HepG2 (cell line): ENCODE data around the gene RTBDN. TPM values are rescaled to one million over a fixed set of nuclear protein-coding genes. Genes with fewer than 3 reads are reported as not detected.

Experiments
- AHR ChIP-seq: IDR thresholded peaks from 2 replicates; pipeline ENCODE4 v1.6.1; 2018; ENCODE audit warnings: missing genetic modification reagents, missing compliant biosample characterization
- CEBPB ChIP-seq: IDR thresholded peaks from 2 replicates; pipeline ENCODE4 v1.6.1; 2011; ENCODE audit warnings: low read depth, low read length, improper control_type of control experiment, borderline replicate concordance
- CHD2 ChIP-seq: IDR thresholded peaks from 2 replicates; pipeline ENCODE4 v1.6.1; 2011; ENCODE audit warnings: low read depth, low read length, improper control_type of control experiment
- KLF16 ChIP-seq, 2 experiments: sonication (generic) in 1 of 2; formaldehyde crosslinking in 1 of 2; IDR thresholded peaks; 2 replicates each; pipeline versions ENCODE4 v1.6.1 to v1.8.0; 2016 to 2023; ENCODE audit warnings: missing genetic modification reagents in 2 of 2, missing compliant biosample characterization in 1 of 2
- MEF2D ChIP-seq: sonication (generic); formaldehyde crosslinking; IDR thresholded peaks from 2 replicates; pipeline ENCODE4 v1.5.1; 2020; ENCODE audit warnings: mild to moderate bottlenecking, missing genetic modification reagents
- NFE2 ChIP-seq: sonication (generic); formaldehyde crosslinking; IDR thresholded peaks from 2 replicates; pipeline ENCODE4 v1.4.0; 2020; ENCODE audit warnings: missing genetic modification reagents
- POLR2AphosphoS5 ChIP-seq: IDR thresholded peaks from 2 replicates; pipeline ENCODE4 v1.6.1; 2012; ENCODE audit warnings: low read depth, low read length
- POLR2G ChIP-seq: fragments of 200-400 bp; formaldehyde crosslinking; IDR thresholded peaks from 2 replicates; pipeline ENCODE4 v1.6.1; 2018; ENCODE audit warnings: mild to moderate bottlenecking, low read depth, low read length, moderate library complexity
- PPARG ChIP-seq: conservative IDR thresholded peaks from 2 replicates; pipeline ENCODE4 v1.6.1; 2016; ENCODE audit warnings: missing biosample characterization, missing genetic modification reagents
- RBAK ChIP-seq: sonication (generic); formaldehyde crosslinking; IDR thresholded peaks from 2 replicates; pipeline ENCODE4 v1.5.1; 2020; ENCODE audit warnings: mild to moderate bottlenecking, missing genetic modification reagents
- RFX5 ChIP-seq: IDR thresholded peaks from 2 replicates; pipeline ENCODE4 v1.6.1; 2011; ENCODE audit warnings: low read depth, low read length, improper control_type of control experiment
- SIX1 ChIP-seq: sonication (generic); formaldehyde crosslinking; IDR thresholded peaks from 2 replicates; pipeline ENCODE4 v1.4.0; 2020; ENCODE audit warnings: missing genetic modification reagents, borderline replicate concordance
- TMF1 ChIP-seq: sonication (generic); formaldehyde crosslinking; IDR thresholded peaks from 2 replicates; pipeline ENCODE4 v1.8.1; 2022; ENCODE audit warnings: low read depth, missing genetic modification reagents
- YEATS2 ChIP-seq: sonication (generic); formaldehyde crosslinking; IDR thresholded peaks from 2 replicates; pipeline ENCODE4 v1.4.0; 2020; ENCODE audit warnings: missing genetic modification reagents, borderline replicate concordance
- ZFX ChIP-seq: sonication (generic); formaldehyde crosslinking; IDR thresholded peaks from 2 replicates; pipeline ENCODE4 v1.4.0; 2020; ENCODE audit warnings: mild to moderate bottlenecking, low read depth, missing genetic modification reagents, moderate library complexity
- ZIK1 ChIP-seq: sonication (generic); formaldehyde crosslinking; IDR thresholded peaks from 2 replicates; pipeline ENCODE4 v1.5.0; 2020; ENCODE audit warnings: mild to moderate bottlenecking, low read depth, missing genetic modification reagents, borderline replicate concordance
- ZNF17 ChIP-seq: sonication (generic); formaldehyde crosslinking; IDR thresholded peaks from 2 replicates; pipeline ENCODE4 v1.5.0; 2020; ENCODE audit warnings: mild to moderate bottlenecking, missing genetic modification reagents
- ZNF350 ChIP-seq: sonication (generic); formaldehyde crosslinking; IDR thresholded peaks from 2 replicates; pipeline ENCODE4 v1.4.0; 2020; ENCODE audit warnings: mild to moderate bottlenecking, low read depth, missing genetic modification reagents, borderline replicate concordance
- ZNF484 ChIP-seq: sonication (generic); formaldehyde crosslinking; IDR thresholded peaks from 2 replicates; pipeline ENCODE4 v1.5.1; 2020; ENCODE audit warnings: mild to moderate bottlenecking, low read depth, missing genetic modification reagents, borderline replicate concordance
- ZNF777 ChIP-seq: sonication (generic); formaldehyde crosslinking; IDR thresholded peaks from 2 replicates; pipeline ENCODE4 v1.4.0; 2020; ENCODE audit warnings: missing genetic modification reagents
- ZNF879 ChIP-seq: sonication (generic); formaldehyde crosslinking; IDR thresholded peaks from 2 replicates; pipeline ENCODE4 v1.8.1; 2023; ENCODE audit warnings: missing genetic modification reagents
- polyA plus RNA-seq, 8 experiments: library from polyadenylated mRNA; depleted of rRNA in 3 of 8; stranded (reverse) in 7 of 8; unstranded in 1 of 8; fragments of >200 nt; fragmentation: Illumina TruSeq in 4 of 8; extraction: Trizol in 4 of 8; gene quantifications; 2 replicates each; pipeline versions ENCODE4 v1.2.1 to v1.2.3, GENCODE V29; 2011 to 2016; ENCODE audit warnings: low read depth in 4 of 8, missing spikeins in 1 of 8, mixed read lengths in 1 of 8; ENCODE audit not compliant: insufficient read depth in 1 of 8
- total RNA-seq, 5 experiments: library from RNA; depleted of rRNA; stranded (reverse); fragments of >200 nt; fragmentation: Illumina TruSeq; extraction: Trizol; gene quantifications; 2 replicates each; pipeline ENCODE4 v1.2.3, GENCODE V29; 2016; ENCODE audit warnings: low read depth in 1 of 5
- TF ChIP-seq, protein P1 (sequence below), 2 experiments: IDR thresholded peaks; 2 replicates each; pipeline ENCODE4 v1.6.1; 2011 to 2012; ENCODE audit warnings: low read length in 2 of 2, borderline replicate concordance in 1 of 2, low read depth in 1 of 2, mild to moderate bottlenecking in 1 of 2, moderate library complexity in 1 of 2
- TF ChIP-seq, protein P2 (sequence below): IDR thresholded peaks from 2 replicates; pipeline ENCODE4 v1.6.1; 2012; ENCODE audit warnings: low read depth, low read length, improper control_type of control experiment
- TF ChIP-seq, protein P3 (sequence below): sonication (generic); formaldehyde crosslinking; conservative IDR thresholded peaks from 2 replicates; pipeline ENCODE4 v1.4.0; 2020; ENCODE audit warnings: missing genetic modification reagents

The RTBDN gene
- total and polyA plus RNA-seq, 2 of the 13 experiments (the other 11 are each of a cell fraction or from before 2014, with no cell fraction given), result 0.27 to 0.48 TPM

DNA sequence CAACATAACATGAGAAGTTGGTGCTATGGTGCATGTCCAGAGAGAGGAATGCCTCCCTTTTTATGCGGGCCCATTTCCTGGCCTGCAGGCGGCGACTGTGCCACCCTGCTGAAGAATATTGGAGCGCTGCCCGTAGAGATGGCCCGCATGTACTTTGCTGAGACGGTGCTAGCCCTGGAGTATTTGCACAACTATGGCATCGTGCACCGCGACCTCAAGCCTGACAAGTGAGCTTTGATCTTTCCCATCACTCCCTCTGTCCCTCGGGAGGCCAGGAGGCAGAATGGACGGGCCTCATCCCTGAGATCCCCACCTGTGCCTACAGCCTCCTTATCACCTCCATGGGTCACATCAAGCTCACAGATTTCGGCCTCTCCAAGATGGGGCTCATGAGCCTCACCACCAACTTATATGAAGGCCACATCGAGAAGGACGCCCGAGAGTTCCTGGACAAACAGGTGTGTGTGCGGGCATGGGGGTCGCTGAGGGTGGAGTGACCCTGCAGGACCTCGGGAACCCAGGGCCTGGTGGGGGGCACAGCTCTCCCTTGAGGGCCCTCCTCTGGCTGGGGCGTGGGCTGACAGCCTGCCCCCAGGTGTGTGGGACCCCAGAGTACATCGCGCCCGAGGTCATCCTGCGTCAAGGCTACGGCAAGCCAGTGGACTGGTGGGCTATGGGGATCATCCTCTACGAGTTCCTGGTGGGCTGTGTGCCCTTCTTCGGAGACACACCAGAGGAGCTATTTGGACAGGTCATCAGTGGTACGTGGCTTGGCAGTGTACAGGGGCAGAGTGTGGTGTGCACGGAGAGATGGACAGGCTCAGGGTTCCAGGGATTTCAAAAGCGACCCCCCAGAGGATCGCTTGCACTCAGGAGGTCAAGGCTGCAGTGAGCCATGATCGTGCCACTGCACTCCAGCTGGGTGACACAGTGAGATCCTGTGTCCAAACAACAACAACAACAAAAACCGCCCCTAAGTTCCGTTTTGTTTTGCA, 30.6 kb upstream of the RTBDN start (continued):
- TF ChIP-seq, protein P1, sequence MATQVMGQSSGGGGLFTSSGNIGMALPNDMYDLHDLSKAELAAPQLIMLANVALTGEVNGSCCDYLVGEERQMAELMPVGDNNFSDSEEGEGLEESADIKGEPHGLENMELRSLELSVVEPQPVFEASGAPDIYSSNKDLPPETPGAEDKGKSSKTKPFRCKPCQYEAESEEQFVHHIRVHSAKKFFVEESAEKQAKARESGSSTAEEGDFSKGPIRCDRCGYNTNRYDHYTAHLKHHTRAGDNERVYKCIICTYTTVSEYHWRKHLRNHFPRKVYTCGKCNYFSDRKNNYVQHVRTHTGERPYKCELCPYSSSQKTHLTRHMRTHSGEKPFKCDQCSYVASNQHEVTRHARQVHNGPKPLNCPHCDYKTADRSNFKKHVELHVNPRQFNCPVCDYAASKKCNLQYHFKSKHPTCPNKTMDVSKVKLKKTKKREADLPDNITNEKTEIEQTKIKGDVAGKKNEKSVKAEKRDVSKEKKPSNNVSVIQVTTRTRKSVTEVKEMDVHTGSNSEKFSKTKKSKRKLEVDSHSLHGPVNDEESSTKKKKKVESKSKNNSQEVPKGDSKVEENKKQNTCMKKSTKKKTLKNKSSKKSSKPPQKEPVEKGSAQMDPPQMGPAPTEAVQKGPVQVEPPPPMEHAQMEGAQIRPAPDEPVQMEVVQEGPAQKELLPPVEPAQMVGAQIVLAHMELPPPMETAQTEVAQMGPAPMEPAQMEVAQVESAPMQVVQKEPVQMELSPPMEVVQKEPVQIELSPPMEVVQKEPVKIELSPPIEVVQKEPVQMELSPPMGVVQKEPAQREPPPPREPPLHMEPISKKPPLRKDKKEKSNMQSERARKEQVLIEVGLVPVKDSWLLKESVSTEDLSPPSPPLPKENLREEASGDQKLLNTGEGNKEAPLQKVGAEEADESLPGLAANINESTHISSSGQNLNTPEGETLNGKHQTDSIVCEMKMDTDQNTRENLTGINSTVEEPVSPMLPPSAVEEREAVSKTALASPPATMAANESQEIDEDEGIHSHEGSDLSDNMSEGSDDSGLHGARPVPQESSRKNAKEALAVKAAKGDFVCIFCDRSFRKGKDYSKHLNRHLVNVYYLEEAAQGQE (IDR thresholded peaks at IDR 0.05; ENCODE audit: borderline replicate concordance in 1 of 2, low read depth in 1 of 2, low read length in 2 of 2), result no peak
- TF ChIP-seq AHR (CRISPR knock-in tag) (no peak), MEF2D (CRISPR knock-in tag) (no peak), ZFX (CRISPR knock-in tag) (peak; percentile 59; the same call in 1 of the 2 replicates), ZNF777 (peak; percentile 81), ZNF350 (CRISPR knock-in tag) (peak; percentile 48; the same call in 1 of the 2 replicates), TMF1 (no peak), CEBPB (peak; percentile 63), ZNF484 (CRISPR knock-in tag) (no peak), ZNF879 (CRISPR knock-in tag) (no peak), POLR2AphosphoS5 (no peak), YEATS2 (no peak), KLF16 (CRISPR knock-in tag; IDR thresholded peaks at IDR 0.05) (peak in 1 of 2 experiments; percentile 38; a peak in 1 of 4 replicates), ZNF17 (CRISPR knock-in tag) (no peak), RFX5 (no peak), SIX1 (CRISPR knock-in tag) (no peak), POLR2G (no peak), ZIK1 (CRISPR knock-in tag) (0 out of 2 replicates have a peak, but pooled peaks have one; percentile 47), CHD2 (no peak), PPARG (CRISPR knock-in tag) (no peak), NFE2 (CRISPR knock-in tag) (no peak), RBAK (CRISPR knock-in tag) (no peak)
- TF ChIP-seq, protein P2, sequence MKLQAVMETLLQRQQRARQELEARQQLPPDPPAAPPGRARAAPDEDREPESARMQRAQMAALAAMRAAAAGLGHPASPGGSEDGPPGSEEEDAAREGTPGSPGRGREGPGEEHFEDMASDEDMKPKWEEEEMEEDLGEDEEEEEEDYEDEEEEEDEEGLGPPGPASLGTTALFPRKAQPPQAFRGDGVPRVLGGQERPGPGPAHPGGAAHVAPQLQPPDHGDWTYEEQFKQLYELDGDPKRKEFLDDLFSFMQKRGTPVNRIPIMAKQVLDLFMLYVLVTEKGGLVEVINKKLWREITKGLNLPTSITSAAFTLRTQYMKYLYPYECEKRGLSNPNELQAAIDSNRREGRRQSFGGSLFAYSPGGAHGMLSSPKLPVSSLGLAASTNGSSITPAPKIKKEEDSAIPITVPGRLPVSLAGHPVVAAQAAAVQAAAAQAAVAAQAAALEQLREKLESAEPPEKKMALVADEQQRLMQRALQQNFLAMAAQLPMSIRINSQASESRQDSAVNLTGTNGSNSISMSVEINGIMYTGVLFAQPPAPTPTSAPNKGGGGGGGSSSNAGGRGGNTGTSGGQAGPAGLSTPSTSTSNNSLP, result no peak
- TF ChIP-seq, protein P3, sequence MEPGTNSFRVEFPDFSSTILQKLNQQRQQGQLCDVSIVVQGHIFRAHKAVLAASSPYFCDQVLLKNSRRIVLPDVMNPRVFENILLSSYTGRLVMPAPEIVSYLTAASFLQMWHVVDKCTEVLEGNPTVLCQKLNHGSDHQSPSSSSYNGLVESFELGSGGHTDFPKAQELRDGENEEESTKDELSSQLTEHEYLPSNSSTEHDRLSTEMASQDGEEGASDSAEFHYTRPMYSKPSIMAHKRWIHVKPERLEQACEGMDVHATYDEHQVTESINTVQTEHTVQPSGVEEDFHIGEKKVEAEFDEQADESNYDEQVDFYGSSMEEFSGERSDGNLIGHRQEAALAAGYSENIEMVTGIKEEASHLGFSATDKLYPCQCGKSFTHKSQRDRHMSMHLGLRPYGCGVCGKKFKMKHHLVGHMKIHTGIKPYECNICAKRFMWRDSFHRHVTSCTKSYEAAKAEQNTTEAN (CRISPR knock-in tag), result peak; percentile 82
